Activated CD8-positive, alpha-beta memory T cell treated with anti-CD3 and anti-CD28 coated beads, Interleukin-2, amount 10 ng/mL, durations not matched to agents 7 days and 5 days (primary cell): ENCODE results near the gene HAT1. TPM values are rescaled to one million over a fixed set of nuclear protein-coding genes. Genes with fewer than 3 reads are reported as not detected.

Experiments used
- ATAC-seq: fragments of 150-1000 bp; cut with Tn5 transposase; one replicate; pipeline ENCODE4 v1.10.0; 2021; ENCODE audit warnings: moderate library complexity
- CTCF ChIA-PET: fragments of 350-600 bp; sonication (Branson Sonifier 250); formaldehyde crosslinking; loops from one replicate; lab custom pipeline; 2021; ENCODE audit warnings: antibody characterized with exemption; lab: Charles Lee
- DNase-seq: peaks from one replicate; pipeline ENCODE4 v3.0.0-alpha.2; 2020
- H3K27ac Mint-ChIP-seq: one replicate; pipeline ENCODE4 v1.8.0; 2021; ENCODE audit warnings: mild to moderate bottlenecking, mixed read lengths
- H3K27me3 Mint-ChIP-seq: one replicate; pipeline ENCODE4 v1.8.0; 2021; ENCODE audit warnings: mixed read lengths
- H3K36me3 Mint-ChIP-seq: one replicate; pipeline ENCODE4 v1.8.0; 2021; ENCODE audit warnings: mild to moderate bottlenecking, mixed read lengths
- H3K4me1 Mint-ChIP-seq: one replicate; pipeline ENCODE4 v1.8.0; 2021; ENCODE audit warnings: mixed read lengths
- H3K4me3 Mint-ChIP-seq: one replicate; pipeline ENCODE4 v1.8.0; 2021; ENCODE audit warnings: mild to moderate bottlenecking, moderate library complexity, mixed read lengths
- H3K9me3 Mint-ChIP-seq: one replicate; pipeline ENCODE4 v1.8.0; 2022; ENCODE audit warnings: low read depth, mixed read lengths
- total RNA-seq, 2 experiments: library from RNA; stranded (reverse); gene quantifications; one replicate each; pipeline ENCODE4 v1.2.3, GENCODE V29; 2021

Gene HAT1
- total RNA-seq, 2 experiments from 2014 or later, result 60.2 to 70.9 TPM

DNA sequence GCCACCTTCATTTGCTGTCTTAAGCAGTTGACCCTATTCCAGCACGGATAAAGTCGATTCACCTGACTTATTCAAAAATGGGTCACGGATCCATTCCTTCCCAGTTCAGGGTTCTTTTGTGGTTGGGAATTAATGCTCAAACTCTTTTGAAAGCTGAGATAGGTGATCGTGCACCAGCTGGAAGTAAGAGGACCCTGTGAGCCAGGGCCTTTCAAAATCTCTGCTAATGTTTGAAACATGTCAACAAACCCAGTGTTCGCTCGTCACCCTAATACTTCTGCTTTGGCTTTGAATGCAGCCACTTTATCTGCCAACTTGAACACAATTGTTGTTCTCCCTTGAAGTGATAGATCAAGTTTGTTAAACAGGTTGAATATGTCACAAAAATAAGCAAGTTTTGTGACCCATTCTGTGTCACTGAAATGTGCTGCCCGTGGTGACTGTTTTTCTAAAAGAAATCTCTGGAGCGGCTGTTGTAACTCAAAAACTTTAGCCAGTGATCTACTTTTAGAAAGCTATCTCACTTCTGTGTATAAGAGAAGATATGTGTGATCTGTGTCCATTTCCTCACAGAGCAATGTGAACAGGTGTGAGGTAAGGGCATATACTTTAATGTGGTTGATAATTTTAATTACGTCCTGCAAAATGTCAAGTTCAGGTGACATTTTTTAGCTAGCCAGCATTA, 16.9 kb downstream of the HAT1 start:
- H3K27me3 Mint-ChIP-seq, result no peaks in the 10 kb centered on the region
- no peak for DNase-seq
- H3K36me3 Mint-ChIP-seq, result peaks cover 36% of the 10 kb centered on the region
- H3K4me1 Mint-ChIP-seq, result peaks cover 18% of the 10 kb centered on the region
- no peaks in the 10 kb centered on the region for H3K9me3 Mint-ChIP-seq
- no peak overlapping the region for H3K27ac Mint-ChIP-seq
- CTCF ChIA-PET, result interaction anchor here (3.0 kb wide), 1 partner anchor 17 kb away, joined by 9 read pairs; the partner anchor contains the start of gene HAT1
- no peak for ATAC-seq
- no peak overlapping the region for H3K4me3 Mint-ChIP-seq

DNA sequence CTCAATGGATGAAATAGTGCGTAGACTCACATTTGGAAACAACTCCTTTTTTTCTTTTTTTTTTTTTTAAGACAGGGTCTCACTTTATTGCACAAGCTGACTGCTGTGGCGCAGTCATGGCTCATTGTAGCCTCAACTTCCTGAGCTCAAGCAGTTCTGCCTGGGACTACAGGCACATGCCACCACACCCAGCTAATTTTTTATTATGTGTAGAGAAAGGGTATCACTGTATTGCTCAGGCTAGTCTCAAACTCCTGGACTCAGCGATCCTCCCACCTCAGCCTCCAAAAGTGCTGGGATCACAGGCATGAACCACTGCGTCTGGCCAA, 17.4 kb downstream of the HAT1 start:
- no peaks in the 10 kb centered on the region for H3K27me3 Mint-ChIP-seq
- ATAC-seq (no peak), DNase-seq (no peak)
- no peak overlapping the region for H3K27ac Mint-ChIP-seq
- H3K9me3 Mint-ChIP-seq, result no peaks in the 10 kb centered on the region
- peaks cover 16% of the 10 kb centered on the region for H3K4me1 Mint-ChIP-seq
- CTCF ChIA-PET, result interaction anchor here (3.0 kb wide), 1 partner anchor 17 kb away, joined by 9 read pairs; the partner anchor contains the start of gene HAT1
- peaks cover 33% of the 10 kb centered on the region for H3K36me3 Mint-ChIP-seq
- no peak overlapping the region for H3K4me3 Mint-ChIP-seq

DNA sequence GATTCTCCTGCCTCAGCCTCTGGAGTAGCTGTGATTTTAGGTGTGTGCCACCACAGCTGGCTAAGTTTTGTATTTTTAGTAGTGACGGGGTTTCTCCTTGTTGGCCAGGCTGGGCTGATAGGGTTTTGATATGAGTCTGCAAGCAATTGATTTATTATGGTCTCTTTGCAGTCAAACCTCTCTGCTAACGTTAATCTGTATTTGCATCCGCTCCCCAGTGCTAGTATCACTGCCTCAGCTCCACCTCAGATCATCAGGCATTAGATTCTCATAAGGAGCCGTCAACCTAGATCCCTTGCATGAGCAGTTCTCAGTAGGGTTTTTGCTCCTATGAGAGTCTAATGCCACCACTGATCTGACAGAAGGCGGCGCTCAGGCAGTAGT, 19.0 kb downstream of the HAT1 start:
- H3K27ac Mint-ChIP-seq, result no peak overlapping the region
- H3K27me3 Mint-ChIP-seq, result no peaks in the 10 kb centered on the region
- CTCF ChIA-PET, result interaction anchor here (0.6 to 3.0 kb wide), 6 partner anchors 19 to 163 kb away, joined by 3 to 9 read pairs (median 3); partner anchors contain the start of gene HAT1
- ATAC-seq (no peak), DNase-seq (no peak)
- no peaks in the 10 kb centered on the region for H3K9me3 Mint-ChIP-seq
- peaks cover 25% of the 10 kb centered on the region for H3K36me3 Mint-ChIP-seq
- no peak overlapping the region for H3K4me3 Mint-ChIP-seq
- peaks cover 14% of the 10 kb centered on the region for H3K4me1 Mint-ChIP-seq

DNA sequence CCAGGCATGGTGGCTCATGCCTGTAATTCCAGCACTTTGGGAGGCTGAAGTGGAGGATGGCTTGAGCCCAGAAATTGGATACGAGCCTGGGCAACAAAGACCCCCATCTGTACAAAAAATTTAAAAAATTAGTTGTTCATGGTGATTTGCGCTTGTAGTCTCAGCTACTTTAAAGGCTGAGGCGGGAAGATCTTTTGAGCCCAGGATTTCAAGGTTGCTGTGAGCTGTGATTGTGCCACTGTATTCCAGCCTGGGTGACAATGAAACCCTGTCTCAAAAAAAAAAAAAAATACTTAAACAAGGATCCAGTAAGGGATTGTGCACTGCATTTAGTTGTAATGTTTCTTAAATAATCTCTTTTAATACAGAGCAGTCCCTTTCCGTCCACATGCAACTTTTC, 21.6 kb downstream of the HAT1 start:
- Mint-ChIP-seq H3K4me1 (peaks cover 11% of the 10 kb centered on the region), H3K4me3 (no peak overlapping the region), H3K27ac (no peak overlapping the region), H3K27me3 (no peaks in the 10 kb centered on the region), H3K9me3 (no peaks in the 10 kb centered on the region), H3K36me3 (peaks cover 26% of the 10 kb centered on the region)
- CTCF ChIA-PET, result no interaction called here
- ATAC-seq (no peak), DNase-seq (no peak)

DNA sequence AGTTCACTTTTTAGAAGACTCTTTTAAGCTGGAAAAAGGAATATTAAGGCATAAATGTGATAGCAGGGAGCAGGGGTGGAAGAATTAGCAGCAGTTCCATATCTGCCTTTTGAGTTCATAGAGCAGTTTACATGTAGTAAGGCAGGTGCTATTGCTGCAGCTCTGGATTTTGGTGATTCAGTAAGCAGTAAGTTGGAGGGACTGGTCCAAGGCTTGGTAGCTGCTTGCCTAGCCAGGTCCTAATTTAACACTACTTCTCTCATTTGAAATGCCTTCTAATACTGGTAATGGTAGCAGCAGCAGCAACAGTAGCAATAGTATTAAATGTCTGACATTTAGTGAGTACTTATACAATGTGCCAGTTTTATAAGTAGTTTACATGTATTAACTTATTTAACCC, 30.0 kb downstream of the HAT1 start:
- Mint-ChIP-seq H3K27ac (no peak overlapping the region), H3K36me3 (peaks cover 24% of the 10 kb centered on the region), H3K9me3 (no peaks in the 10 kb centered on the region), H3K27me3 (no peaks in the 10 kb centered on the region), H3K4me3 (no peak overlapping the region), H3K4me1 (peaks cover 22% of the 10 kb centered on the region)
- CTCF ChIA-PET, result no interaction called here
- ATAC-seq (no peak), DNase-seq (no peak)

DNA sequence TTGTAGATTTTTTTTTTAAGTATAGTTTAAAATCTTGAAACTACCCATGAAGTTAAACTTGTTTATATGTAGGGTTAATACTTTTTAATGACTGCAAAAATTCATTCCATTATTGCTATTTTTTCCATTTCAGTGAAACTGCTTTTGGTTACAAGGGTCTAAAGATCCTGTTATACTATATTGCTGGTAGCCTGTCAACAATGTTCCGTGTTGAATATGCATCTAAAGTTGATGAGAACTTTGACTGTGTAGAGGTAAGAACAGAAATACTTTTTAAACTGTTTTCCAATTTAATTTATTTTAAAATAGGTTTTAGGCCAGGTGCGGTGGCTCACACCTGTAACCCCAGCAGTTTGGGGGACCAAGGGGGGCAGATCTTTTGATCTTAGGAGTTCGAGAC, 30.5 kb downstream of the HAT1 start:
- Mint-ChIP-seq H3K27ac (no peak overlapping the region), H3K4me1 (peaks cover 25% of the 10 kb centered on the region), H3K36me3 (peaks cover 24% of the 10 kb centered on the region), H3K4me3 (no peak overlapping the region), H3K27me3 (no peaks in the 10 kb centered on the region), H3K9me3 (no peaks in the 10 kb centered on the region)
- DNase-seq (no peak), ATAC-seq (no peak)
- CTCF ChIA-PET, result interaction anchor here (0.7 kb wide), 1 partner anchor 354 kb away, joined by 4 read pairs; no protein-coding TSS in a partner anchor

DNA sequence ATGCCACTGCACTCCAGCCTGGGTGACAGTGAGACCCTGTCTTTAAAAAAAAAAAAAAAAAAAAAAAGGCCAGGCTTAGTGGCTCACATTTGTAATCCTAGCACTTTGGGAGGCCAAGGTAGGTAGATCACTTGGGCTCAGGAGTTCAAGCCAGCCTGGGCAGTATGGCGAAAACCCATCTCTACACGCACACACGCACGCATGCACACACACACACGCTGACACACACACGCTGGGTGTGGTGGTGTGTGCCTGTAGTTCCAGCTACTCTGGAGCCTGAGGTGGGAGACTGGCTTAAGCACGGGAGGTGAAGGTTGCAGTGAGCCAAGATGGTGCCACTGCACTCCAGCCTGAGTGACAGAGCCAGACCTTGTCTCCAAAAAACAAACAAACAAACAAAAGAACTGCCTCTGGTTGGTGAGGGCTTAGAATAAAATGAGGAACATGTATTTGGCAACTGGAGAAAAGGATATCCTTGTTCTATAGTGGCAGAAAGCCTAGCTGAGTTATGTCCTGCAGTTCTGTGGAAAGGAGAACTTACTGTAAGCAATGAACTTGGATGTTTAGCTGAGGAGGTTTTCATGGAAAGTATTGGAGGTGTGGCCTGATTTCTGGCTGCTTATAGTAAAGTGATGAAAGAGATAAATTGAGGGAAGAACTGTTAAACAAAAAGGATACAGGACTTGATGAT, 34.0 kb downstream of the HAT1 start:
- peaks cover 23% of the 10 kb centered on the region for H3K36me3 Mint-ChIP-seq
- H3K27me3 Mint-ChIP-seq, result no peaks in the 10 kb centered on the region
- ATAC-seq (no peak), DNase-seq (no peak)
- peaks cover 34% of the 10 kb centered on the region for H3K4me1 Mint-ChIP-seq
- CTCF ChIA-PET, result interaction anchor here (1.2 kb wide), 1 partner anchor 147 kb away, joined by 3 read pairs; the partner anchor contains the start of gene DLX2
- no peaks in the 10 kb centered on the region for H3K9me3 Mint-ChIP-seq
- no peak overlapping the region for H3K27ac Mint-ChIP-seq
- no peak overlapping the region for H3K4me3 Mint-ChIP-seq

DNA sequence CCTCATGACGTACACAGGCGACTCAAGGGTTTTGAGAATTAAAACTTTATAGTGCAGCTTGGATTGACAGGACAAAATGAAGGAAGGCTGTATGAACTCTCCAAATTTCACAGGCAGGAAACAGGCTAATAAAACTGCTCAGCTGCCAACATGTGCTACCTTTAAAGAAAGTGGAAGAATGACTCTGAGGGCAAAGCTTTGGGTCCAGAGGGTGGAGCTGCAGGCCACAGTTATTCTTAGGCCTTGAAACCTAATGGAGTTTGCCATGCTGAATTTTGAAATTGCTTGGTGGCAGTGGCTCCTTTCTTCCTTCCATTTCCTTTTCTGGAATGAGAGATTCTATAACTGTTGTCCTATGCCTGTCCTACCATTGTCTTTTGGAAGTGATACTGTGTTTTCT, 34.8 kb downstream of the HAT1 start:
- CTCF ChIA-PET, result no interaction called here
- Mint-ChIP-seq H3K4me1 (peaks cover 34% of the 10 kb centered on the region), H3K4me3 (no peak overlapping the region), H3K9me3 (no peaks in the 10 kb centered on the region), H3K27ac (no peak overlapping the region), H3K36me3 (peaks cover 23% of the 10 kb centered on the region), H3K27me3 (no peaks in the 10 kb centered on the region)
- ATAC-seq (no peak), DNase-seq (no peak)

DNA sequence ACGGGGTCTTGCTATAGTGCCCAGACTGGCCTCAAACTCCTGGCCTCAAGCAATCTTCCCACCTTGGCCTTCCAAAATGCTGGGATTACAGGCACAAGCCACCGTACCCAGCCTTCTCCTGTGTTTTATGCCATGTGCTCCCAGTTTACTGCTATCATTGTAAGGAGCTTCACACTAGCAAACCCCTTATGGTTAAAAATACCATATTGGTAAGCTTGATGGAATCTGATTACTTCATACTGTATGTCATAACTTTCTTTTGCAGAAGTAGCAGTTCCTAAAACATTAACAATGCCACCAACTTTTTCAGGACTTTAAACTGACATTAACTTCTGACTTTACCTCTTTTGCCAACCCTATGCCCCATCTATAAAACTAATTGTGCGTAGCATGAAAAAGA, 36.2 kb downstream of the HAT1 start:
- H3K9me3 Mint-ChIP-seq, result no peaks in the 10 kb centered on the region

DNA sequence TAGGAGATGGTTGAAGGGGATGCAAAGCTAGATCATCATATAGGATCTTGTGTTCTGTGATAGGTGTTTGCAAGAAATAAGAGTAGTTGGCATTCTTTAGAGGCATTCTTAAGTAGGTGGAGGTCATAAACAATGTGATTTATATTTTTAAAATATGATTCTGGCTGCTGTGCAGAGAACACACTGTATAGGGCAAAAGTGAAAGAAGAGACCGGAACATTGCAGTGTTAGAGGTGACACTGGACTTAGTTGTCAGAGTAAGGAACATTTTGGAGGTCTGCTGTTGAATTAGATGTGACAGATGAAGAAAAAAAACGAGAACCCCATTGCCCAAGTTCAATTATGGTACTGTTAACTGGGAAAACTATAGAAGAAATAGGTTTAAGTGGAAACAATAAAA, 37.7 kb downstream of the HAT1 start:
- ATAC-seq (no peak), DNase-seq (no peak)
- Mint-ChIP-seq H3K9me3 (no peaks in the 10 kb centered on the region), H3K4me3 (no peak overlapping the region), H3K27ac (no peak overlapping the region), H3K27me3 (no peaks in the 10 kb centered on the region), H3K4me1 (peaks cover 30% of the 10 kb centered on the region), H3K36me3 (peaks cover 14% of the 10 kb centered on the region)
- CTCF ChIA-PET, result no interaction called here

More for the DNA sequence above, 36.2 kb downstream of the HAT1 start:
- H3K4me3 Mint-ChIP-seq, result no peak overlapping the region
- ATAC-seq (no peak), DNase-seq (no peak)
- H3K27ac Mint-ChIP-seq, result no peak overlapping the region
- CTCF ChIA-PET, result interaction anchor here (0.9 kb wide), 1 partner anchor 145 kb away, joined by 3 read pairs; no protein-coding TSS in a partner anchor
- peaks cover 37% of the 10 kb centered on the region for H3K4me1 Mint-ChIP-seq
- peaks cover 21% of the 10 kb centered on the region for H3K36me3 Mint-ChIP-seq
- no peaks in the 10 kb centered on the region for H3K27me3 Mint-ChIP-seq

DNA sequence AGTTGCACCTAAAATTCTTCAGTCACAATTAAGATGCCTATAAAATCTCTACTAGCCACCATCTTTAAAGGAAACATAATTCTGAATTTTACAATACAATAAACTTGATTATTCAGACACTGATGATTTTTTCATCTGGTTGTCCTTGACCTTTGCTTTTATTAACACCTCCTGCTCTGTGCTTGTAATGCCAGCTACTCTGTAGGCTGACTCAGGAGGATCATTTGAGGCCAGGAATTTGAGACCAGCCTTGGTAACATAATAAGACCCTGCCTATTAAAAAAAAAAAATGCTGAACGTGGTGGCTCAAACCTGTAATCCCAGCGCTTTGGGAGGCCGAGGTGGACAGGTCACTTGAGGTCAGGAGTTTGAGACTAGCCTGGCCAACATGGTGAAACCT, 38.3 kb downstream of the HAT1 start:
- no peak for ATAC-seq
- CTCF ChIA-PET, result interaction anchor here (0.8 kb wide), 1 partner anchor 146 kb away, joined by 3 read pairs; no protein-coding TSS in a partner anchor
- peaks cover 28% of the 10 kb centered on the region for H3K4me1 Mint-ChIP-seq
- H3K27me3 Mint-ChIP-seq, result no peaks in the 10 kb centered on the region
- no peak overlapping the region for H3K27ac Mint-ChIP-seq
- H3K36me3 Mint-ChIP-seq, result peaks cover 14% of the 10 kb centered on the region
- H3K4me3 Mint-ChIP-seq, result no peak overlapping the region
- no peak for DNase-seq
- no peaks in the 10 kb centered on the region for H3K9me3 Mint-ChIP-seq

DNA sequence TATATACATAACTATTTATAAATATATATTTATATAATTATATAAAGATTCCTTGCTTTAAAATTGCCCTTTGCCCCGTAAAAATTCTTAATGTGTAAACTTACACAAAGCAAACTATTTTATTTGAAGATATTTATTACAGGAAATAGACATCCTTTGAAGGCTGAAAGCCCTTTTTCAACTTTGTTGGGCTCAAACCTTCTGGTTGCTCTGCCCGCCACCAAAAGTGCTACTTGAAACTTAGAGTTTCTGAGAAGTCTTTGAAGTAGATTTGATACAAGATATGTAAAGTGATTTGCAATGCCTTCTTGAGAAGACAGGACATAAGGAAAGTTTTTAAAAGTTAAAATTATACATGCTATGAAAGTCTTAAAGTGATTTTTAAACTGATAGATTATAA, 40.9 kb downstream of the HAT1 start:
- no peak for ATAC-seq
- no peak for DNase-seq
- Mint-ChIP-seq H3K4me1 (peaks cover 19% of the 10 kb centered on the region), H3K9me3 (no peaks in the 10 kb centered on the region), H3K27me3 (no peaks in the 10 kb centered on the region), H3K27ac (no peak overlapping the region), H3K36me3 (peaks cover 27% of the 10 kb centered on the region), H3K4me3 (no peak overlapping the region)
- CTCF ChIA-PET, result no interaction called here

DNA sequence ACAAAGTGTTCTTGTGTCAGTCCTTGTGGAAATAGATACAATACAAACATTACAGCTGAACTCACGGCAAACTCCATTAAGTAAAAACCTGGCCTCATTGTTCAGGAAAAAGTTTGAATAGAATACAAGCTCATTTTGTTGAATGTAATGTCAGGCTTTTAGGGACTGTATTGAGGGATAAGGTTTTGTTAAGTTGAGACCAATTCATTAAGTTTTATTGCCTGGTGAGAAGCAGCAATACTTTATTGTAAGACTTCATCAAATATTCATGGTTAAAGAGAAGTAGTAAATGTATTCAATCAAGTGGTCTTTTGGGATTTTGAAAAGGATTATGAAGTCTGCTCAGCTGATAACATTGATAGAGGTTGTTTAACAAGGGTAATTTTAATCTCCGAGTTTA, 42.0 kb downstream of the HAT1 start:
- no peaks in the 10 kb centered on the region for H3K27me3 Mint-ChIP-seq
- peaks cover 27% of the 10 kb centered on the region for H3K36me3 Mint-ChIP-seq
- CTCF ChIA-PET, result no interaction called here
- no peaks in the 10 kb centered on the region for H3K9me3 Mint-ChIP-seq
- no peak overlapping the region for H3K4me3 Mint-ChIP-seq
- peaks cover 16% of the 10 kb centered on the region for H3K4me1 Mint-ChIP-seq
- H3K27ac Mint-ChIP-seq, result no peak overlapping the region
- ATAC-seq (no peak), DNase-seq (no peak)

DNA sequence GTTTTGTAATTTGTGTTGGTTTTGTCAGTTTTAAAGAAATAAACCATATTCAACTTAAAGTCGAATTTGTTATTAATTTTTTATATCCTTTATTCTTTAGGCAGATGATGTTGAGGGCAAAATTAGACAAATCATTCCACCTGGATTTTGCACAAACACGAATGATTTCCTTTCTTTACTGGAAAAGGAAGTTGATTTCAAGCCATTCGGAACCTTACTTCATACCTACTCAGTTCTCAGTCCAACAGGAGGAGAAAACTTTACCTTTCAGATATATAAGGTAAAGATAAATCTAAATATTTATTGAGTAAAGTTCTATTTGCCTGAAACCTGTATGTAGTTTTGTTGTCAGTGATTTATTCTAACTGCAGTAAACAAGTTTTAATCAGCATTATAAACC, 43.0 kb downstream of the HAT1 start:
- no peak for DNase-seq
- Mint-ChIP-seq H3K4me1 (peaks cover 12% of the 10 kb centered on the region), H3K4me3 (no peak overlapping the region), H3K36me3 (peaks cover 28% of the 10 kb centered on the region), H3K9me3 (no peaks in the 10 kb centered on the region), H3K27me3 (no peaks in the 10 kb centered on the region), H3K27ac (no peak overlapping the region)
- ATAC-seq, result no peak
- CTCF ChIA-PET, result no interaction called here
